GM19452 (cell line): ENCODE results near the gene ADCY3.
A peak's percentile ranks its signal among the peaks of the same experiment; 100 is the strongest.

Source experiments
- ATAC-seq: cut with Tn5 transposase; IDR thresholded peaks from one replicate; pipeline ENCODE4 v1.9.1; 2021; ENCODE audit not compliant: unreplicated experiment

Gene ADCY3

DNA sequence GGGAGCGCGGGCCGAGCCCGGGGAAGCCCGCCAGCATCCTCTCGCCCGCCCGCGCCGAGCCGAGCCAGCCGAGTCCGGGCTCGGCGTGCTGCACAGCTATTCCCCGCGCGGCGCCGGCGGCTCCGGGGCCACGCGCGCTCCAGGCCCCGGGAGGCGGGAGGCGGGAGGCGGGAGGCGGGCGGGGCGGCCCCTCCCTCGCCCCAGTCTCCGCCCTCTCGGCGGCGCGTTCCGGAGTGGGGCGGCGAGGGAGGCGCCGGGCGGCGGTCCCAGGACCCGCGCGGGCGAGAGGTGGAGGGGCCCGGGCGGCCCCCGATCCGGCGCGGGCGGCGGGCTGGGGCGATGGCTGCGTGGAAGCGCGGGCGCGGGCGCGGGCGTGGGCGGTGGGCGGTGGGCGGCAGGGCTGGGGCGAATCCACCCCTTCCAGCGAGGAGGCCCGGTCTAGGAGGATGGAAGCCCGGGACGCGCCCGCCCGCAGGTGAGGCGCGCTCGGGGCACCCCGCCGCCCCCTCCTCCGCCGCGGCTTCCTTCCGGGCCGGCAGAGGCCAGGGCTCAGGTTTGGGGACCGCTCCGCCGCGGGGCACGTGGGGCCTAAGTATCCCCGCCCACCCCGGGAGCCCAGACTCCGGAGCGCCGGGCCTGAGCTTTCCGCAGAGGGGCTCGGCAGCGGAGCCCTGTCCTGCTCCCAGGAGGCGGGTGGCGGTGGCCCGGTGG lies at the start of gene ADCY3:
Gene ADCY3, minus strand, starts transcription at position 140 of the 711 bp plus-strand sequence. CDS start 1,250 bp downstream, outside the sequence.
- ATAC-seq: peak; percentile 55

DNA sequence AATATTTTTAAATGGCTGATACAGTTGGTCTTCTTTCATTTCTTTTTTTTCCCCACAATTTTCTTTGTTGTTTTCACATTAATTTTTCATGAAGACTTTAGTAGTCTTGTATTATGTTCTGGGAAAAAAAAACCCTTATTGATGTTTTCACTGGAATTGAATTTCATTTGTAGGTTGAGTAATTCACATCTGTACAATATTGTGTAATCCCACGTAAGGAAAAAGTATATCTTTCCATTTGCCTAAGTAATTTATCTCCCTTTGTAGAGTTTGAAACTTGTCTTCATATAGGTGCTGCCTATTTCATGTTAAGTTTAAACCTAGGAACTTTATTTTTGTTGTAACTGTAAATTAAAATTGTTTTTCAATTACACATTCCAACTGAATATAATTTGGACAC lies 49.7 kb upstream of the ADCY3 start:
- no peak for ATAC-seq

DNA sequence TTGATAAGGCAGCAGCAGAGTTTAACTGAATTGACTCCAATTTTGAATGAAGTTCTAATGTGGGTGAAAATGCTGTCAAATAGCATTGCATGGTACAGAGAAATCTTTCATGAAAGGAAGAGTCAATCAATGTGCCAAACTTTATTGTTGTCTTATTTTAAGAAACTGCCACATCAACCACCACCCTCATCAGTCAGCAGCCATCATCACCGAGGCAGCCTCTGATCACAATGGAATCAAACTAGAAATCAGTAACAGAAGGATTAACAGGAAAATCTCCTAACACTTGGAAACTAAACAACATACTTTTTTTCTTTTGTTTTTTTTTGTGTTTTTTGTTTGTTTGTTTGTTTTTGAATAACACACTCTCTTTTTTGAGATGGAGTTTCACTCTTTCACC lies 41.9 kb upstream of the ADCY3 start:
- no peak for ATAC-seq

DNA sequence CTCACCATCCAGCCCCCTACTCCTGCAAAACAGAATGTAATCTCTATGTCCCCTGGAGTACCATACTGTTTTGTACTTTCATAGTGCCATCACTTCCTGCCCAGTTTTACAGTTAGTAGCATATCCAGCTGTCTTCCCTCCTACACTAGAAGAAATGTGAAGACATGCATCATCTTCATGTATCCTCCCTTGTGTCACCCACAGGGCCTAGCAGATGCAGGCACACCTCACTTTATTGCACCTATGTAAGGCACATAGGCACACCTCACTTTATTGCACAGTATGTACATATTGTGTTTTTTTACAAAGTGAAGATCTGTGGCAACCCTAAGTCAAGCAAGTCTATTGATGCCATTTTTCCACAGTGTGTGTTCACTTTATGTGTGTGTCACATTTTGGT lies 39.7 kb upstream of the ADCY3 start:
- no peak for ATAC-seq

DNA sequence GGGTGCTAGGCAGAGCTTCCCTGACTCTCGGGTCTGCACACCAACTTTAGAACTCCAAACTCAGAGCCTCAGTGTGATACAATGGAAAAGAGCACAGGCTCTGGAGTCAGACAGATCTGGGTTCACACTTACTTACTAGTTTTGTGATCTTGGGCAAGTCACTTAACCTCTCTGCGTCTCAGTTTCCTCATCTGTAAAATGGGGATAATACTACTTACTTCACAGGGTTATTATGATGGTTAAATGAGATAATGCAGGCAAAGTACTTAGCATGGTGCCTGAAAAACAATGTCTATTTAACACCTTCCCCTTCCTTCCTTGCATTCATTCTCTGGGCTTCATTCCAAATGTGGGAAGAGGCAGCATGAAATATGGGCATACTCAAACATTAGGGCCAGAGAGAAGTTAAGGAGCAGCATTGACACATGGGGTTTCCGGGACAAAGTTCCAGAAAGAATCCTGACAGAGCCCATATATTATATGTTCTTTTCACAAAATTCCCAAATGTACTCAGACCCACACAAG lies 38.4 kb upstream of the ADCY3 start:
- no peak for ATAC-seq

DNA sequence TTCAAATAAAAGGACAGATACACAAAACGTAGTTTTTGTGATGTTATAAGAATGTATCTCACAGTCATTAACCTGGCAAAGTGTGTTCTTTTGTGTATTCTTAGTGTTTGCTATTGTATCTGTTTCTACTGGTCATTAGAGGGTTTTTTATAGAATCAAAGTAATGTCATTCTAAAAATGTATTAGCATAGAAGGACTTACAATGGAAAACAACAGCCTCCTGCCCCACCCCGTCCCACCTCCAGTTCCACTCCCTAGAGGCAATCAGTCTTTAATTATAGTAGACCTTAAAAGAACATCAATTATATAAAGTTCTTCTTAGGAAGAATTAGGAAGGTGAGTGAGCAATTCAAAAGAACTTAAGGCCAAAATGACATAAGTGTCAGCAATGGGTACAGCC lies 37.9 kb upstream of the ADCY3 start:
- ATAC-seq: no peak

DNA sequence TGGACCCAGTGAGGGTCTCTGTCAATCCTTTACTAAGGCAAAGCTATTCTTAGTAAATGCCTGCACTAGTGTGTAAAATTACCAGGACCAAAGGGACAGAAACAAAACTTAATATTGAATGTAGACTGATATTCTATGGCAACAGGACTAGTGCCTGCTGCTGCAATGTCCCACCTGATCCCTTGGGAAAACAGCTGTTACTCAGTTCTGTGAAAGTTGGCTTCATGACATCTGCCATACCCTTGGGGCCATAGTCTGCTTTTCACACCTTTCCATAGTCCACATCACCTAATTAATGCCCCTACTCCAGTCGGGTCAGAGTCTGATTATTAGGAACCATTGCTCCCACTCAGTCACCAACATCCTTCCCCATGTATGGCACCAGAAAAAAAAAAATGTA lies 37.2 kb upstream of the ADCY3 start:
- ATAC-seq: no peak

DNA sequence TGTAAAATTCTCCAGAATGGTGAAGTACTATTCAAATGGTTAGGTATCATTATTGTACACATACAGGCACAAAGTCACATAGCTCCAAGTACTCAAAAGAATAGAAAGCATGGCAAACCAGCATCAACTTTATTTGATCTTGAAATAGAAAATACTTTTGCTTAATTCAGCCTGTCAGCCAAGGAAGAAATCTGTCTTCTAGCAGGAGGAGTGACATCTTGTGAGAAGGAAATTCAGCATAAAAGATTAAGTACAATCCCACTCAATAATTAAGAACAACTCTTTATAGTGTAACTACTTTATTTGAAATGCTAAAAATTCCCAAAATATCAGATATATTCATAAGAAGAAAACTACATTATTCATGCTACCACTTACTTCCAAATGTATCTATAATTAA lies 35.9 kb upstream of the ADCY3 start:
- no peak for ATAC-seq

DNA sequence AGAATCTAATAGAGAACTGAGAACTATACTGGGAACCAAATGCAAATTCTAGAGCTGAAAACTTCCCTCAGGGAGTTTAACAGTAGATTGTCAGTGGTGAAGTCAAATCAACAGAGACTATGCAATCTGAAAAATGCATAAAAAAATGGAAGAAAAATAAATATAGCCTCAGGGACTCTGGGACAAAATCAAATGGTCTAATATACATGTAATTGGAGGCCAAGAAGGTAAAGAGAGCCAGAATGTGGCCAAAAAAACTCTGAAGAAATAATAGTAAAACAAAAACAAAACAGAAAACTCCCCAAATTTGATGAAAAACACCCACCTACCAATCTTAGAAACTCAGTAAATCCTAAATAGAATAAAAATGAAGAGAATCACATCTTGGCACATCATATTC lies 35.2 kb upstream of the ADCY3 start:
- no peak for ATAC-seq

DNA sequence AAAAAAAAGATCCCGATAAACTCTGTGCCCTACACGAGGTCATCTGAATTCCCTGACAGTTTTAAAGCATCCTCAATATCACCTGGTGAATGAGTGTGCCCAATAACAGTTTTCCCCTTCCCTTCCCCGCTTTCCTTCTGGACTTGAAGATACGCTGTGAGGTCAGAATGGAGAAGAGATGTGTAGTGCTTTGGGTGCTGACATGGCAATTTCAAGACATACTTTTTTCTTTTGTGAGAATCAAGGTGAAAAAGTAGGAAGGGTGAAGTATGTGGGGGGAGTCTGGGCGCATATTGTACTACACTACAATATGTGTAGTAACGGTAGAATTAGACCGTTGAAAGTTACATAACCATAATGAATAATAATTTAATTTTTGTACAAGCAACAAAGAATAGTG lies 30.1 kb upstream of the ADCY3 start:
- ATAC-seq: no peak

DNA sequence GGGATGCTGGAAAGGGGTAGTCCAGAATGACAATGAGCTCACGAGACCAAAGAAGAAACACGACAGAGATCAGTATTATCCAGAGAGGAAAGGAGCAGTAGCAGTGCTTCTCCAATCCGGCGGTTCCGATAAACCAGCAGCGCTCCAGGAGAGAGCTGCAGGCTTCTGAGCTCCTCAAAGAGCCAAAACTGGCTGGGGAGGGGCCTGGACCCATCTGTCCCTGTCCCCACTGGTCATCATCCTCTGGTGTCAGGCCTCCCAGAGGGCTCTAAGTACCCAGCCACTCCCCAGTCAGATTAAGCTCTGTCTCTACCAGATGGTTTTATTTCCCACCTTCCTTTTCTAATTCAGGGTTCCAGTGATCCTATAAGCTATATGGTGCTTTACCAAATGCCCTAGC lies 28.5 kb upstream of the ADCY3 start:
- no peak for ATAC-seq

DNA sequence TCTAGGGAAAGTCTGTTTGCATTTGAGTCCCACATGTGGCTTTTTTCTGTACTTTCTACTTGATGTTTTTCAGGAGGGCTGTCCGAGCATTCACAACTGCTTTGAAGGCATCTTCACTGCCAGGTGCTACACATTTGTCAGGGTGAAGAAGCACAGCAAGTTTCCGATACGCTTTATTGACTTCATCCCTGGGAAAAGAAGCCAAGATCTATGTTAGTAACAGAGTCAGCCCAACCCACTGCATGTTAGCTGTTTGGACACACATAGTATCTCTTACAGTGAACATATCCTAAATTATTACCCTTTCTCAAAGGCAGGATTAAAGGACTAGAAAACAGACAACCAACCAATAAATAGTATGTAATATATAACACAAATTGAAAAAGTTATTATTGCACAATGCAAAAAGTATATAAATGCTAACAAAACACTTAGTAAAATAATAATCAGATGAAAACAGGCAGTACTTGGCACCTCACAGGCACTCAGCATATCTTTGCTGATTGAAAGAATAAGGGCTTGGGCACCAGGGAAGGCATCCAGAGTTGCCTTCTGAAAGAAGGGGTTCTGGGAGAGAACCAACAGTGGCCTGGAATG lies 27.6 kb upstream of the ADCY3 start:
- no peak for ATAC-seq

DNA sequence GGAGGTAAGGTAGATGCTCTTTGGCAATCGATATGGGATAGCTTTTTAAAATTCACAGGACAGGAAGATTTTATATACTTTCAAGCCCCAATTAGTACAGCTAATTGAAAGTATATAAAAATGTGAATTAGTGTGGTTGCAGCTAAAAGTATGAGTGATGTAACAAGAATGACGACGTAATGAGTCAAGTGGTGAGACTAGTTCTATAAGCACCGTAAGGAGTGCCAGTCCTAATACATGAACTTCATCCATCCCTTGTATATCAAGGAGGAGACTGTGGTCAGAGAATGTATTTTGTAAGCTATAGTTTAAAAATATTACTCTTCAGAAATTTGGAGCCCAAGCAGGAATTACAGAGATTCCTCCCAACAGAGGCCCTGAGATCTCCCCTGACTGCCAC lies 25.9 kb upstream of the ADCY3 start:
- ATAC-seq: no peak

DNA sequence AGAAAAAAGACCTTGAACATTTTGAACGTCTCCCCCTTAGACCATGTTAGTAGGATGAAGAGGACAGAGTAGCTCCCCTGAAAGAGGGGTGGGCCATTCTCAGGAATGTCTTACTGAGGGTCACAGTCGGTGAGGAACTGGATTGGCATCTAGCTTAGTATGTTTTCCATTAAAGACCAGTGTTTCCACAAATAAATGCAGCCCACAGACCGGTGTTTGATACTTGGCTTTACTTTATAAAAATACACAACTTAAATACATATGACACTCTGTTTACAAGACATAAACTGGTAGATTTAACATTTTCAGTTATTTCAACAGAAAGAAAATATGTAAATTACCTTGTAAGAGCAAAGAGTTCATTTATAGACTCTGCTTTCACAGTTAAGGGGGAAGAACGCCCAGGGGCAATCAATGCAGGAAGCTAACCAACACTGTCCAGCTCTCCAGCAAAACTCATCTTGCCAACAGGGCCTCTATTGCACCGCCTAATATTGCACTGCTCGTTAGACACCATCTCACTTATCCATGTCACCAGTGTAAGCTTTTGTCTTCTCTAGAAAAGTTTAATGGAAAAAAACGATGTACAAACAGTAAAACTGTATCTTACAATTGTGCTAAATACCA lies 23.5 kb upstream of the ADCY3 start:
- no peak for ATAC-seq

DNA sequence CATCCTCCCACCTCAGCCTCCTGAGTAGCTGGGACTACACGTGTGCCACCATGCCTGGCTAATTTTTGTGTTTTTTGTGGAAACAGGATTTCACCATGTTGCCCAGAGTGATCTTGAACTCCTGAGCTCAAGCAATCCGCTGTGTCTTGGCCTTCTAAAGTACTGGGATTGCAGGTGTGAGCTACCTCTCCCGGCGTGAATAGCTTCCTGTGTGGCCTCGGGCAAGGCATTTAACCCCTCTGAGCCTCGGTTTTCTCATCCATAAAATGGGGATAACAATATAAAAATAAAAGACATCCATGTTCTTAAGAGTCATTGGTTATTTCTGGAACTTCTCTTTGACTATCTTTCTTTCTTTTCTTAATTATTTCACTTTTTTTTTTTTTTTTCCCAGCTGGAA lies 19.3 kb upstream of the ADCY3 start:
- no peak for ATAC-seq

DNA sequence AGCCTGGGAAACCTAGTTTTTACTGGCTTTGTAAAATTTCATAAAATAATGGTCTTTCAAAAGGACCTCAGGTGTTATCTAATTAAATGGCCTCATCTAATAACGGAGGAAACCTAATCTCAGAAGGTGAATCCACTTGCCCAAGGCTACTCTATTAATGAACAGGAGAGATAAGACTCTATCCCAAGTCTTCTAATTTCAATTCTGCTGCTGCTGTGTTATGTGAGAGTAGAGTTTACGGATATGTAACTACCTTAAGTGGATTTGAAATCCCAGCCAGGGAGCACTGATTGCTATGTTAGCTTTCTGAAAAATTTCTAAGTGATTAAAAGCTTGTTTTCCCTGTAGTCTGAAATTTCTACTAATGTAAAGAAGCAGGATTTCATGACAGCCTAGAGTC lies 17.2 kb upstream of the ADCY3 start:
- ATAC-seq: no peak

DNA sequence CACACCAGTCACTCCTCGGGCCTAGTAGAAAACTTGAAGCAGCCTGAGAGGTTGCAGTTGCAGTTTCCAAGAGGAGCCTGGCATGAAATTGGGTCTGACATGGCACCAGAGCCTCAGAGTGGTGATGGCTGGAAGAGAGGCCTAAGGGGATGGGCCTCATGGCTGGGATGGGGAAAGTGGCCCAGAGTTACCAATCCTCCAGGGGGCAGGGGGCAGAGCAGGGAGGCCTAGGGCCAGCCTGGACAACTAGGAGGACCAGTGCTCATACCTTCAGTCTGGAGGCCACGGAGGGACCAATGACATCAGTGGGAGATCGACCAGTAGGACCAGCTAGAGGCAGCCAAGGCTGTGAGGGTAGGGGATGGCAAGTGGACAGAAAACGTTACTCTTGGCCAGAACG lies 15.1 kb upstream of the ADCY3 start:
- ATAC-seq: no peak

DNA sequence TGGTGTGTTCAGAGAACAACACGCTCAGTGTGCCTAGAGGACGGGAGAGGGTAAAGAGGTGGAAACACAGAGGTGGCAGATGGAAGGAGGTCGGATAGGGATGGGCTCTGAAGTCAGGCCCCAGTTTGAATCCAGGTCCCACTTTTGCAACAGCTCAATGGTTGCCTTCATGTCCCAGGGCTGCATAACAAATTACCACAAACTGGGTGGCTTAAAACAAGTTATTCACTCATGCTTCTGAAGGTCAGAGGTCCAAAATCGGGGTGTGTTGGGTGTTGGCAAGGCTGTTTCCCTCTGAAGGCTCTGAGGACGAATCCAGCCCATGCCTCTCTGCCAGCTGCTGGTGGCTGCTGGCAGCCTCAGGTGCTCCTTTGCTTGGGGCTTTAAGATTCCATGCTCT lies 12.7 kb upstream of the ADCY3 start:
- ATAC-seq: no peak

DNA sequence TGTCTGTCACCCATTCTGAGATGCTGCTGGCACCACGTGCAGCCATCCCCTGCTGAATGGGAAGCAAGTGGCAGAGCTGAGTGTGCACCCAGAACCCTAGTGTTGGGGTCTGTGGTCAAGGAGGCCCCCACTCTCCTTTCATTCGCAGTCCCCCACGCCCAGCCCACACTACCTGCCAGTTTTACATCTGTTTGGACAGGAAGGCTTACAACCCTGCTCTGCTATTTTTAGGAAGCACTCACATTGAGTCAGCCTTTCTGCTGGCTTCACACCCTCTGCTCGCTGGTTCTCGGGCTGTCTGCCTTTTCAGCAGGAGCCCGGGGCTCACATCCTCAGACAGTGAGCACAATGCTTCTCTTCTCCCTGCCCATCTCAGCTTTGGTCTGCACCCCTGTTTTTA lies 10.7 kb upstream of the ADCY3 start:
- peak; percentile 76 for ATAC-seq

DNA sequence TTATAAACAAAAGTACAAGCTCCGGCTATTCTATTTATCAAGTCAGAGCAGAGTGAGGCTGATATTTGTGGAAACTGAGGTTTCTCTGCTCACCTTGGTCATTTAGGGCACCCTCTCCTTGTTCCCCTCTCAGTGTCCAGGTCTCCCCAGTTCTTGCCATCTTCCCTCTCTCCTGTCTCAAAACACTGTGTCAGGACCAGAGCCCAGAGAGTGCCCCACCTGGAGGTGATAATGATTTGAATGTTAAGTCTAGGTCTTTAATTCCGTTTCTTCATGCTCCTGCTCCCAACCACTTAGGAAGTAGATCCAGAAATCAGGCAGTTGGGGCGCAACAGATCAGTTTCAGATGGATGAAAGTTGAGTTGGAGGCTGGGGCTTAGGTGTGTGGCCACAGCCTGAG lies 9.2 kb upstream of the ADCY3 start:
- ATAC-seq: no peak

DNA sequence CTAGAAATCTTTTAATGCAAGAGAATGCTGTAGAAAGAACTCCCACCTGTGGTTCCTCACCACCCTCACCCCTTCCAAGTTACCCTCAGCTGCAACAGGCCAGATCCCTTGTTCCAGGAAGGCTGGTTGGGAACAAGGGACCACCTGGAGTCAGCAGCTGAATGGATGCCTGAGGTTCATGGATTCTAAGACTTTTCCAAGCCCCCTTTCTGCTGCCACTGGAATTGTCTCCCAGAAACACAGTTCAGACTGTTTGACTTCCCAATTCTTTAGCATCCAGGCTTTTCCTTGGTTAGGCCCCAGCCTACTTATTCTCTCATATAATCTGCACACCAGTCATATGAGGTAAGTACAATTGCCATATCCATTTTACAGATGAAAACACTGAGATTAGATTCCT lies 8.0 kb upstream of the ADCY3 start:
- ATAC-seq: no peak

DNA sequence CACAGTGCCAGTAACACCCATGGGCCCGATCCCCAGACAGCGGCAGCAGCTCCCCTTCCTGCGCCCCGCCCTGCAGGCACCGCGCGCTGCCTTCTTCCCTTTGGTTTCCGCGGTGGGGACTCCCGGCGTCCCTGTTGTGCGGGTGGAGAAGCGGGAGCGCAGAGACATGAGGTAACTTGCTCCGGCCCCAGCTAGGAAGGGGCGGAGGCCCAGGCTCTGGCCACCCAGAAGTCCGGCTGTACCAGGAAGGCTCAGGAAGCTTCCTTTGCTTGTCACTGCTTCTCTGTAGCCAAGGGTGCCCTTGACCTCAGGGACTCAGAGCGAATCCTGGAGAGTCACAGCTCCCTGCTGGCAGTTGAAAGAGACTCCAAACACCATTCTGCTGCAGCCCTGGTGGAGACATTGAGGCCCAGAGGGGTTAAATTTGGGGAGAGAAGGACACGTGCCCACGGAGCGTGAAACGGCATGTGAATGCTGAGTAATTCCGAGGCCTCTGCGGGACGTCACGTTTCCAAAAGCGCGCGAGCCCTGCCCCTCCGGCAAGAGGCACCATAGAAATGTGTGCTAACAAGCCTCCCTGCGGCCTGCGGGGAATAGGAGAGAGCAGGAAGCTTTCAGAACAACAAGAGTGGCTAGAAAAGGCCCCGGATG lies 6.7 kb upstream of the ADCY3 start:
- no peak for ATAC-seq
